Measurements from ENCODE around the gene SLC7A10.

SLC7A10 gene

GRCh38 chr19:33257828-33258227 lies 32.2 kb upstream of the SLC7A10 start:
- H3K4me3 ChIP-seq (ENCODE audit: low read length): no peak overlapping the region
- no peak for DNase-seq (ENCODE audit: low read depth, low spot score)

- DNase-seq (ENCODE audit: low read depth, low spot score): no peak
- no peak overlapping the region for H3K4me3 ChIP-seq (ENCODE audit: low read length)
Observed at GRCh38 chr19:33256261-33256660, 30.6 kb upstream of the SLC7A10 start.

GRCh38 chr19:33255781-33256180 lies 30.1 kb upstream of the SLC7A10 start:
- H3K4me3 ChIP-seq (ENCODE audit: low read length): no peak overlapping the region
- no peak for DNase-seq (ENCODE audit: low read depth, low spot score)

GRCh38 chr19:33254245-33254824 lies 28.7 kb upstream of the SLC7A10 start:
- no peak for DNase-seq (ENCODE audit: low read depth, low spot score)

GRCh38 chr19:33252971-33253370 lies 27.3 kb upstream of the SLC7A10 start:
- no peak for DNase-seq (ENCODE audit: low read depth, low spot score)

More at GRCh38 chr19:33254245-33254824, 28.7 kb upstream of the SLC7A10 start:
- H3K4me3 ChIP-seq (ENCODE audit: low read length): no peak overlapping the region

GRCh38 chr19:33252418-33252962 lies 26.8 kb upstream of the SLC7A10 start:
- DNase-seq (ENCODE audit: low read depth, low spot score): no peak
- H3K4me3 ChIP-seq (ENCODE audit: low read length): no peak overlapping the region

More at GRCh38 chr19:33252971-33253370, 27.3 kb upstream of the SLC7A10 start:
- H3K4me3 ChIP-seq (ENCODE audit: low read length): no peak overlapping the region

GRCh38 chr19:33251526-33252090 lies 26.0 kb upstream of the SLC7A10 start:
- no peak for DNase-seq (ENCODE audit: low read depth, low spot score)
- no peak overlapping the region for H3K4me3 ChIP-seq (ENCODE audit: low read length)

- DNase-seq (ENCODE audit: low read depth, low spot score): no peak
- H3K4me3 ChIP-seq (ENCODE audit: low read length): no peak overlapping the region
Observed at GRCh38 chr19:33251076-33251475, 25.4 kb upstream of the SLC7A10 start.

GRCh38 chr19:33250500-33250899 lies 24.9 kb upstream of the SLC7A10 start:
- no peak for DNase-seq (ENCODE audit: low read depth, low spot score)
- H3K4me3 ChIP-seq (ENCODE audit: low read length): no peak overlapping the region

GRCh38 chr19:33249740-33250366 lies 24.2 kb upstream of the SLC7A10 start:
- no peak overlapping the region for H3K4me3 ChIP-seq (ENCODE audit: low read length)
- no peak for DNase-seq (ENCODE audit: low read depth, low spot score)

- H3K4me3 ChIP-seq (ENCODE audit: low read length): no peak overlapping the region
- no peak for DNase-seq (ENCODE audit: low read depth, low spot score)
Observed at GRCh38 chr19:33248954-33249613, 23.4 kb upstream of the SLC7A10 start.

- H3K4me3 ChIP-seq (ENCODE audit: low read length): no peak overlapping the region
- DNase-seq (ENCODE audit: low read depth, low spot score): no peak
Observed at GRCh38 chr19:33248553-33248953, 22.9 kb upstream of the SLC7A10 start.

- DNase-seq (ENCODE audit: low read depth, low spot score): no peak
- H3K4me3 ChIP-seq (ENCODE audit: low read length): no peak overlapping the region
Observed at GRCh38 chr19:33248104-33248503, 22.5 kb upstream of the SLC7A10 start.

- H3K4me3 ChIP-seq (ENCODE audit: low read length): no peak overlapping the region
- no peak for DNase-seq (ENCODE audit: low read depth, low spot score)
Observed at GRCh38 chr19:33247441-33247819, 21.8 kb upstream of the SLC7A10 start.

GRCh38 chr19:33246709-33247440 lies 21.2 kb upstream of the SLC7A10 start:
- no peak for DNase-seq (ENCODE audit: low read depth, low spot score)
- H3K4me3 ChIP-seq (ENCODE audit: low read length): no peak overlapping the region

- no peak for DNase-seq (ENCODE audit: low read depth, low spot score)
Observed at GRCh38 chr19:33245948-33246708, 20.5 kb upstream of the SLC7A10 start.

GRCh38 chr19:33242911-33243310 lies 17.3 kb upstream of the SLC7A10 start:
- H3K4me3 ChIP-seq (ENCODE audit: low read length): no peak overlapping the region
- DNase-seq (ENCODE audit: low read depth, low spot score): no peak

More at GRCh38 chr19:33245948-33246708, 20.5 kb upstream of the SLC7A10 start:
- H3K4me3 ChIP-seq (ENCODE audit: low read length): no peak overlapping the region

GRCh38 chr19:33242131-33242530 lies 16.5 kb upstream of the SLC7A10 start:
- no peak for DNase-seq (ENCODE audit: low read depth, low spot score)
- H3K4me3 ChIP-seq (ENCODE audit: low read length): no peak overlapping the region
